SJCRH30 (cell line): ENCODE measurements around the gene CRK. TPM values are rescaled to one million over a fixed set of nuclear protein-coding genes. Genes with fewer than 3 reads are reported as not detected.
"Not testable (repeated sequence)": the region's sequence is repeated elsewhere in the genome, so short reads cannot be mapped to it uniquely, and the experiment has no call there.

ENCODE experiments used
- DNase-seq, 2 experiments: peaks; one replicate each; pipeline ENCODE4 v3.0.0-alpha.2; 2015 to 2020
- H3K27ac ChIP-seq: fragments of 250-450 bp; sonication (Bioruptor Pico); 2 replicates; pipeline ENCODE4 v1.5.1; 2020; ENCODE audit warnings: mild to moderate bottlenecking, moderate library complexity
- H3K27me3 ChIP-seq: fragments of 250-450 bp; sonication (Bioruptor Pico); 2 replicates; pipeline ENCODE4 v1.5.1; 2020; ENCODE audit warnings: mild to moderate bottlenecking, moderate library complexity
- H3K36me3 ChIP-seq: fragments of 250-450 bp; sonication (Bioruptor Pico); 2 replicates; pipeline ENCODE4 v1.5.1; 2020; ENCODE audit warnings: mild to moderate bottlenecking, moderate library complexity
- H3K4me1 ChIP-seq: fragments of 250-450 bp; sonication (Bioruptor Pico); 2 replicates; pipeline ENCODE4 v1.5.1; 2020; ENCODE audit warnings: mild to moderate bottlenecking, moderate library complexity
- H3K4me3 ChIP-seq: fragments of 250-450 bp; sonication (Bioruptor Pico); 2 replicates; pipeline ENCODE4 v1.5.1; 2020; ENCODE audit warnings: mild to moderate bottlenecking, moderate library complexity
- H3K9me3 ChIP-seq: fragments of 250-450 bp; sonication (Bioruptor Pico); replicated peaks from 2 replicates; pipeline ENCODE4 v1.5.1; 2020; ENCODE audit warnings: mild to moderate bottlenecking, moderate library complexity
- total RNA-seq: library from RNA; depleted of rRNA; stranded (reverse); fragments of >200 nt; shearing (Covaris generic); gene quantifications from 2 replicates; pipeline ENCODE4 v1.2.3, GENCODE V29; 2014

Gene CRK
- total RNA-seq, 1 experiment from 2014 or later = 39.4 TPM

GRCh38 chr17:1412185-1413110 lies 43.6 kb downstream of the CRK start:
- no peaks in the 10 kb centered on the region for H3K36me3 ChIP-seq
- no peaks in the 10 kb centered on the region for H3K9me3 ChIP-seq
- DNase-seq = peak; percentile 20 to 27
- H3K4me1 ChIP-seq = peaks cover 10% of the 10 kb centered on the region; the same call in 1 of the 2 replicates
- H3K27me3 ChIP-seq = no peaks in the 10 kb centered on the region
- H3K27ac ChIP-seq = peak overlapping the region; percentile 9; the same call in 1 of the 2 replicates
- H3K4me3 ChIP-seq = no peak overlapping the region

- DNase-seq = no peak
Measured at GRCh38 chr17:1402262-1402586, 53.8 kb downstream of the CRK start.

GRCh38 chr17:1399679-1400512 lies 56.1 kb downstream of the CRK start, which contains the start of gene YWHAE:
YWHAE (minus strand) TSS chr17:1400222; CDS start chr17:1400110, 112 bp downstream.
- peaks cover 17% of the 10 kb centered on the region for H3K36me3 ChIP-seq
- H3K27ac ChIP-seq = peak within 1 kb of the TSS; percentile 95
- no peaks in the 10 kb centered on the region for H3K4me1 ChIP-seq
- H3K9me3 ChIP-seq = no peaks in the 10 kb centered on the region
- H3K4me3 ChIP-seq = peak within 1 kb of the TSS; percentile 91
- H3K27me3 ChIP-seq = no peaks in the 10 kb centered on the region
- DNase-seq = peak; percentile 94

More at GRCh38 chr17:1402262-1402586, 53.8 kb downstream of the CRK start:
- Histone ChIP-seq H3K9me3 (no peaks in the 10 kb centered on the region), H3K36me3 (peaks cover 10% of the 10 kb centered on the region), H3K27ac (no peak overlapping the region), H3K4me3 (no peak overlapping the region), H3K4me1 (peaks cover 6% of the 10 kb centered on the region; the same call in 1 of the 2 replicates), H3K27me3 (no peaks in the 10 kb centered on the region)

- H3K4me3 ChIP-seq = peak overlapping the region; percentile 91
- no peaks in the 10 kb centered on the region for H3K9me3 ChIP-seq
- H3K27ac ChIP-seq = peak overlapping the region; percentile 95
- no peaks in the 10 kb centered on the region for H3K4me1 ChIP-seq
- no peaks in the 10 kb centered on the region for H3K27me3 ChIP-seq
- H3K36me3 ChIP-seq = peaks cover 17% of the 10 kb centered on the region
- DNase-seq = peak in 1 of 2 experiments; percentile 46
Measured at GRCh38 chr17:1398931-1399678, 56.9 kb downstream of the CRK start.

GRCh38 chr17:1398028-1398427 lies 58.0 kb downstream of the CRK start:
- no peaks in the 10 kb centered on the region for H3K9me3 ChIP-seq
- DNase-seq = no peak
- H3K27ac ChIP-seq = no peak overlapping the region
- peaks cover 17% of the 10 kb centered on the region for H3K36me3 ChIP-seq
- H3K4me1 ChIP-seq = no peaks in the 10 kb centered on the region
- H3K27me3 ChIP-seq = no peaks in the 10 kb centered on the region
- peak overlapping the region; percentile 91 for H3K4me3 ChIP-seq

GRCh38 chr17:1395876-1396665 lies 60.0 kb downstream of the CRK start:
- H3K4me3 ChIP-seq, H3K27me3 ChIP-seq, H3K4me1 ChIP-seq, DNase-seq, H3K9me3 ChIP-seq, H3K27ac ChIP-seq: not testable (repeated sequence)
- H3K36me3 ChIP-seq = peaks cover 17% of the 10 kb centered on the region

GRCh38 chr17:1391577-1391976 lies 64.5 kb downstream of the CRK start:
- H3K9me3 ChIP-seq = no peaks in the 10 kb centered on the region
- H3K4me1 ChIP-seq = peaks cover 3% of the 10 kb centered on the region; the same call in 1 of the 2 replicates
- no peak overlapping the region for H3K4me3 ChIP-seq
- H3K36me3 ChIP-seq = peaks cover 7% of the 10 kb centered on the region; the same call in 1 of the 2 replicates
- H3K27me3 ChIP-seq = no peaks in the 10 kb centered on the region
- no peak overlapping the region for H3K27ac ChIP-seq
- DNase-seq = no peak

- Histone ChIP-seq H3K9me3 (no peaks in the 10 kb centered on the region), H3K27me3 (no peaks in the 10 kb centered on the region), H3K4me1 (peaks cover 3% of the 10 kb centered on the region; the same call in 1 of the 2 replicates), H3K4me3 (no peak overlapping the region), H3K27ac (no peak overlapping the region), H3K36me3 (peaks cover 2% of the 10 kb centered on the region; the same call in 1 of the 2 replicates)
- no peak for DNase-seq
Measured at GRCh38 chr17:1390432-1391367, 65.3 kb downstream of the CRK start.

GRCh38 chr17:1387490-1388227 lies 68.4 kb downstream of the CRK start:
- H3K36me3 ChIP-seq, H3K4me1 ChIP-seq, H3K27me3 ChIP-seq, H3K9me3 ChIP-seq, H3K4me3 ChIP-seq, DNase-seq, H3K27ac ChIP-seq: not testable (repeated sequence)

- H3K4me1 ChIP-seq, H3K9me3 ChIP-seq, H3K27me3 ChIP-seq, H3K4me3 ChIP-seq, H3K36me3 ChIP-seq, H3K27ac ChIP-seq, DNase-seq: not testable (repeated sequence)
Measured at GRCh38 chr17:1386675-1387190, 69.3 kb downstream of the CRK start.

- H3K4me3 ChIP-seq = no peak overlapping the region
- no peaks in the 10 kb centered on the region for H3K27me3 ChIP-seq
- H3K27ac ChIP-seq = no peak overlapping the region
- H3K9me3 ChIP-seq = no peaks in the 10 kb centered on the region
- peaks cover 3% of the 10 kb centered on the region; the same call in 1 of the 2 replicates for H3K4me1 ChIP-seq
- no peak for DNase-seq
- H3K36me3 ChIP-seq = peaks cover 3% of the 10 kb centered on the region; the same call in 1 of the 2 replicates
Measured at GRCh38 chr17:1386265-1386664, 69.8 kb downstream of the CRK start.

- no peak for DNase-seq
- Histone ChIP-seq H3K4me1 (peaks cover 3% of the 10 kb centered on the region; the same call in 1 of the 2 replicates), H3K36me3 (peaks cover 3% of the 10 kb centered on the region; the same call in 1 of the 2 replicates), H3K27me3 (no peaks in the 10 kb centered on the region), H3K27ac (no peak overlapping the region), H3K9me3 (no peaks in the 10 kb centered on the region), H3K4me3 (no peak overlapping the region)
Measured at GRCh38 chr17:1385861-1386260, 70.2 kb downstream of the CRK start.
